GM12865 (cell line): ENCODE data around the gene KANSL3.

Source experiments
- DNase-seq: peaks from one replicate; pipeline ENCODE4 v3.0.0; 2010; ENCODE audit warnings: low read depth
- H3K4me3 ChIP-seq: 2 replicates; pipeline ENCODE4 v1.5.1; 2011; ENCODE audit warnings: mild to moderate bottlenecking, low read depth, low read length, control low read depth
- CTCF ChIP-seq: IDR thresholded peaks from 2 replicates; pipeline ENCODE4 v1.5.1; 2011; ENCODE audit warnings: low read length, control low read depth, low read depth, inconsistent platforms; ENCODE audit not compliant: insufficient read depth; ENCODE audit errors: missing control alignments

The KANSL3 gene

GRCh38 chr2:96549466-96549785, 88.7 kb downstream of the KANSL3 start:
- H3K4me3 ChIP-seq, result no peak overlapping the region
- DNase-seq, result no peak

DNA sequence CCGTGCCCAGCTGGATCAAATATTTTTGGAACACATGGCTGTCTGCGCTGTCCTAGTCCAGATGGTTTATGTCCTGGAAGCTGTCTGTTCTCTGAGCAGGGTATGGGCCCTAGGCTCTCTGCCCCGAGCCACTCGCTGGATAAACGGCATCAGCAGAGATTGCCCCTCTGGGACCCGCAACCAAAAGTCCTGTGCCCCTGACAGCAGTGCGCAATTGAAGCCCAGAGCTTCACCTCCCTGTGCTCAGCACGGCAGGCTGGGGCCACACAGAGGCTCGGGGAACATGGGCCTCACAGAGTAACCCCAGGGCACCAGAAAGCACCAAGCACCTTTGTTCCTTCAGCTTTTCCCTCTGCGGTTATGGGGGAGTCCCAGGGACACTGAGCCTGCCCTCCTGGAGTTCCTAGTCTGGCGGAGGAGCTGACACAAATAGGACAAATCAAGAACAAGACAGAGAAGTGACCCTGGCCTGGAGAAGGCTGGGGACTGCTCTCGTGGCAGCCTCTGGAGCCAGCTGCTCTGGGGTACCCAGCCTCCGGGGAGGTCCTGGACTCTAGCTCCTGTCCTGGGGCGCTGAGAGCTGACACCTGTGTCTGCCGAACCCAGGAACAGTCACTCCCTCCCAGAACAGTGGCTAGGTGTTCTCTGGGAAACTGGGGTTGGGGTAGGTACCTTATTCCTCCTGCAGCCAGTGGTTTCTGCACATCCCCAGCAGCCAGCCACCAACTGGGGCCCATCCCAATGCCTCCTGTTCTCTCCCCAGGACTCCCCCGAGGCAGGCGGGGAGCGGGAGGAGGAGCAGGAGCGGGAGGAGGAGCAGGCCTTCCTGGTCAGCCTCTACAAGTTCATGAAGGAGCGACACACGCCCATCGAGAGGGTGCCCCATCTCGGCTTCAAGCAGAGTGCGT, 89.3 kb downstream of the KANSL3 start:
- TF ChIP-seq CTCF, result no peak
- no peak for DNase-seq
- no peak overlapping the region for H3K4me3 ChIP-seq

More at GRCh38 chr2:96549466-96549785, 88.7 kb downstream of the KANSL3 start:
- TF ChIP-seq CTCF, result no peak

- DNase-seq, result no peak
- H3K4me3 ChIP-seq, result no peak overlapping the region
- no peak for TF ChIP-seq CTCF
These were observed 90.4 kb downstream of the KANSL3 start for GRCh38 chr2:96547731-96548171.

GRCh38 chr2:96547203-96547641, 90.9 kb downstream of the KANSL3 start:
- DNase-seq, result no peak
- TF ChIP-seq CTCF, result no peak
- H3K4me3 ChIP-seq, result no peak overlapping the region

DNA sequence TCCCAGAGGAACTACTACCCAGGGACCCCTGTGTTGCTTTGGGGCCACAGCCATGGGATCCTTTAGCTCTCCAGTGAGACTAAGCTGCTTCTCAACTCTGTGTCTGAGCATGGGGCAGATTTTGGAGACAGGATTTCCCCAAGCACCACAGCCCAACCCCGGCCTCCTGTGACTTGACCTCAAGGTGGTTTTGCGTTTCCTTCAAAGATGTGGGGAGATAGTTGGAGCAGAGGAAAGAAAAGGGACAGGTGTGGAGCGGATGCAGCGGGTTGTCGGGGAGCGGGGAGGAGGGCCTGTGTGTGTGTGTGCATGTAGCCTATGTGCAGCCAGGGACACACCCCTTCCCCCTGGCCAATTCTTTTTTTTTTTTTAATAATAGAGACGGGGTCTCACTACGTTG, 91.3 kb downstream of the KANSL3 start:
- no peak overlapping the region for H3K4me3 ChIP-seq
- DNase-seq, result no peak
- no peak for TF ChIP-seq CTCF

DNA sequence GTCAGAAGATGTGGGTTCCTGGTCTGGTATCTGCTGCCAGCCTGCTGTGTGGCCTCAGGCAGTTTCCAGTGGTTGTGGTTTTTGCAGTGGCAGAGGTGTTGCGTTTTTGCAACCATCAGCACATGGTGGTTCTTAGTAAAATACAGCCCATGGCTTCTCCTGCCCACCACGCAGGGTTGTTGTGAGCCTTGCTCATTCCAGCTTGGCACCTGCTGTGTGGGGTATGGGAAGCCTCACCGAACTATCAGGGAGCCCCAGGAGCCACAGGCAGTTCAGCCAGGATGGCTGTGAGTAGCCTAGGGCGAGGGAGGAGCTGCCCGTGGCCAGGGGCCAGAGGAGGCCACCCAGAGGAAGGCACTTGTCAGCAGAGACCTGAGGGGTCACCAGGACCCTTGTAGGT, 91.8 kb downstream of the KANSL3 start:
- H3K4me3 ChIP-seq, result no peak overlapping the region
- no peak for TF ChIP-seq CTCF
- DNase-seq, result no peak
